Measurements from ENCODE around the gene NR2C2. TPM values are rescaled to one million over a fixed set of nuclear protein-coding genes. Genes with fewer than 3 reads are reported as not detected.

Gene NR2C2
- total RNA-seq, 1 donor from 2014 or later = 74.1 TPM

GRCh38 chr3:14920536-14920935 lies 26.8 kb upstream of the NR2C2 start:
- no peaks in the 10 kb centered on the region for H3K4me1 Mint-ChIP-seq
- peaks cover 18% of the 10 kb centered on the region for H3K27me3 Mint-ChIP-seq (ENCODE audit: low read depth)
- H3K9me3 Mint-ChIP-seq = no peaks in the 10 kb centered on the region
- TF ChIP-seq CTCF (IDR thresholded peaks at IDR 0.05; ENCODE audit: unreplicated experiment) = no peak
- DNase-seq (ENCODE audit: low spot score in 2 of 2, unreplicated experiment in 2 of 2) = no peak
- no peak overlapping the region for H3K27ac Mint-ChIP-seq
- no peak overlapping the region for H3K4me3 Mint-ChIP-seq
- H3K36me3 Mint-ChIP-seq = no peaks in the 10 kb centered on the region

- peak; percentile 98 for TF ChIP-seq CTCF (IDR thresholded peaks at IDR 0.05; ENCODE audit: unreplicated experiment)
Observed at GRCh38 chr3:14921034-14921616, 26.3 kb upstream of the NR2C2 start.

GRCh38 chr3:14921811-14922705 lies 25.3 kb upstream of the NR2C2 start:
- Mint-ChIP-seq H3K4me3 (no peak overlapping the region), H3K9me3 (no peaks in the 10 kb centered on the region), H3K4me1 (peaks cover 6% of the 10 kb centered on the region), H3K27me3 (ENCODE audit: low read depth) (peaks cover 12% of the 10 kb centered on the region), H3K36me3 (no peaks in the 10 kb centered on the region), H3K27ac (no peak overlapping the region)
- DNase-seq (ENCODE audit: low spot score in 2 of 2, unreplicated experiment in 2 of 2) = no peak
- TF ChIP-seq CTCF (IDR thresholded peaks at IDR 0.05; ENCODE audit: unreplicated experiment) = no peak

More at GRCh38 chr3:14921034-14921616, 26.3 kb upstream of the NR2C2 start:
- Mint-ChIP-seq H3K4me3 (no peak overlapping the region), H3K9me3 (no peaks in the 10 kb centered on the region), H3K4me1 (peaks cover 1% of the 10 kb centered on the region), H3K36me3 (no peaks in the 10 kb centered on the region), H3K27me3 (ENCODE audit: low read depth) (peaks cover 18% of the 10 kb centered on the region), H3K27ac (no peak overlapping the region)
- DNase-seq (ENCODE audit: low spot score in 2 of 2, unreplicated experiment in 2 of 2) = peak; percentile 78 to 95

- TF ChIP-seq CTCF (IDR thresholded peaks at IDR 0.05; ENCODE audit: unreplicated experiment) = no peak
- Mint-ChIP-seq H3K36me3 (no peaks in the 10 kb centered on the region), H3K27me3 (ENCODE audit: low read depth) (peaks cover 5% of the 10 kb centered on the region), H3K27ac (no peak overlapping the region), H3K4me3 (no peak overlapping the region), H3K4me1 (peaks cover 6% of the 10 kb centered on the region), H3K9me3 (no peaks in the 10 kb centered on the region)
- DNase-seq (ENCODE audit: low spot score in 2 of 2, unreplicated experiment in 2 of 2) = no peak
Observed at GRCh38 chr3:14922863-14923262, 24.5 kb upstream of the NR2C2 start.

GRCh38 chr3:14923476-14923875 lies 23.9 kb upstream of the NR2C2 start:
- Mint-ChIP-seq H3K4me1 (peaks cover 6% of the 10 kb centered on the region), H3K36me3 (no peaks in the 10 kb centered on the region), H3K4me3 (no peak overlapping the region), H3K9me3 (no peaks in the 10 kb centered on the region), H3K27ac (no peak overlapping the region), H3K27me3 (ENCODE audit: low read depth) (peaks cover 2% of the 10 kb centered on the region)
- no peak for TF ChIP-seq CTCF (IDR thresholded peaks at IDR 0.05; ENCODE audit: unreplicated experiment)
- DNase-seq (ENCODE audit: low spot score in 2 of 2, unreplicated experiment in 2 of 2) = no peak
